Measurements from ENCODE around the gene CNTFR.
"Not testable (repeated sequence)": the region's sequence is repeated elsewhere in the genome, so short reads cannot be mapped to it uniquely, and the experiment has no call there.

Gene CNTFR

GRCh38 chr9:34553511-34554021, 36.0 kb downstream of the CNTFR start:
- no peak for DNase-seq

GRCh38 chr9:34552986-34553385, 36.5 kb downstream of the CNTFR start:
- no peak for DNase-seq

GRCh38 chr9:34552606-34552981, 36.9 kb downstream of the CNTFR start:
- no peak for DNase-seq

GRCh38 chr9:34551751-34552605, 37.5 kb downstream of the CNTFR start:
- no peak for DNase-seq

- no peak for DNase-seq
These were observed 38.7 kb downstream of the CNTFR start for GRCh38 chr9:34550681-34551270.

GRCh38 chr9:34550016-34550680, 39.4 kb downstream of the CNTFR start:
- DNase-seq, result no peak

GRCh38 chr9:34549407-34549732, 40.2 kb downstream of the CNTFR start:
- DNase-seq, result no peak

GRCh38 chr9:34547960-34548611, 41.4 kb downstream of the CNTFR start:
- DNase-seq, result no peak

- no peak for DNase-seq
These were observed 42.4 kb downstream of the CNTFR start for GRCh38 chr9:34546834-34547827.

GRCh38 chr9:34546102-34546833, 43.3 kb downstream of the CNTFR start:
- DNase-seq, result no peak

GRCh38 chr9:34545497-34545896, 44.0 kb downstream of the CNTFR start:
- no peak for DNase-seq

- DNase-seq, result no peak
These were observed 45.5 kb downstream of the CNTFR start for GRCh38 chr9:34544035-34544434.

- no peak for DNase-seq
These were observed 48.0 kb downstream of the CNTFR start for GRCh38 chr9:34541540-34541939.

GRCh38 chr9:34540827-34541226, 48.7 kb downstream of the CNTFR start:
- DNase-seq, result no peak

- no peak for DNase-seq
These were observed 52.8 kb downstream of the CNTFR start for GRCh38 chr9:34536685-34537084.

GRCh38 chr9:34532041-34532440, 57.5 kb downstream of the CNTFR start:
- DNase-seq, result not testable (repeated sequence)

GRCh38 chr9:34526026-34526425, 63.5 kb downstream of the CNTFR start:
- DNase-seq, result no peak

GRCh38 chr9:34524349-34524748, 65.2 kb downstream of the CNTFR start:
- no peak for DNase-seq

- DNase-seq, result peak; percentile 62
These were observed 66.3 kb downstream of the CNTFR start, which contains the start of gene ENHO for GRCh38 chr9:34522971-34523797. Gene ENHO (minus strand): TSS chr9:34522990. CDS start chr9:34521695, 1,295 bp downstream.
